ENCODE data around the gene CTIF. TPM values are rescaled to one million over a fixed set of nuclear protein-coding genes. Genes with fewer than 3 reads are reported as not detected.

CTIF gene
- total RNA-seq, 1 donor from 2014 or later = 51.5 TPM

- Mint-ChIP-seq H3K27me3 (ENCODE audit: unreplicated experiment) (peaks cover 5% of the 10 kb centered on the region), H3K4me1 (ENCODE audit: unreplicated experiment) (peaks cover 43% of the 10 kb centered on the region), H3K27ac (ENCODE audit: unreplicated experiment) (no peak overlapping the region), H3K9me3 (ENCODE audit: unreplicated experiment) (no peaks in the 10 kb centered on the region), H3K4me3 (ENCODE audit: unreplicated experiment) (no peak overlapping the region), H3K36me3 (ENCODE audit: low read depth, unreplicated experiment) (peaks cover 9% of the 10 kb centered on the region)
- DNase-seq (ENCODE audit: low spot score) = no peak
- no peak for TF ChIP-seq CTCF (IDR thresholded peaks at IDR 0.05; ENCODE audit: unreplicated experiment)
Measured at GRCh38 chr18:48736321-48737260, 197.8 kb downstream of the CTIF start.

- DNase-seq (ENCODE audit: low spot score) = no peak
- peaks cover 4% of the 10 kb centered on the region for H3K27me3 Mint-ChIP-seq (ENCODE audit: unreplicated experiment)
- peaks cover 27% of the 10 kb centered on the region for H3K4me1 Mint-ChIP-seq (ENCODE audit: unreplicated experiment)
- H3K36me3 Mint-ChIP-seq (ENCODE audit: low read depth, unreplicated experiment) = peaks cover 9% of the 10 kb centered on the region
- no peaks in the 10 kb centered on the region for H3K9me3 Mint-ChIP-seq (ENCODE audit: unreplicated experiment)
- H3K4me3 Mint-ChIP-seq (ENCODE audit: unreplicated experiment) = no peak overlapping the region
- TF ChIP-seq CTCF (IDR thresholded peaks at IDR 0.05; ENCODE audit: unreplicated experiment) = no peak
- no peak overlapping the region for H3K27ac Mint-ChIP-seq (ENCODE audit: unreplicated experiment)
Measured at GRCh38 chr18:48739266-48740067, 200.6 kb downstream of the CTIF start.

- Mint-ChIP-seq H3K36me3 (ENCODE audit: low read depth, unreplicated experiment) (peaks cover 7% of the 10 kb centered on the region), H3K9me3 (ENCODE audit: unreplicated experiment) (no peaks in the 10 kb centered on the region), H3K27me3 (ENCODE audit: unreplicated experiment) (peaks cover 4% of the 10 kb centered on the region), H3K4me1 (ENCODE audit: unreplicated experiment) (peaks cover 22% of the 10 kb centered on the region), H3K4me3 (ENCODE audit: unreplicated experiment) (no peak overlapping the region), H3K27ac (ENCODE audit: unreplicated experiment) (peak overlapping the region; percentile 61)
- no peak for DNase-seq (ENCODE audit: low spot score)
- no peak for TF ChIP-seq CTCF (IDR thresholded peaks at IDR 0.05; ENCODE audit: unreplicated experiment)
Measured at GRCh38 chr18:48740068-48740440, 201.2 kb downstream of the CTIF start.

GRCh38 chr18:48740851-48741485 is 202.1 kb downstream of the CTIF start:
- H3K4me3 Mint-ChIP-seq (ENCODE audit: unreplicated experiment) = no peak overlapping the region
- no peak overlapping the region for H3K27ac Mint-ChIP-seq (ENCODE audit: unreplicated experiment)
- H3K27me3 Mint-ChIP-seq (ENCODE audit: unreplicated experiment) = peaks cover 4% of the 10 kb centered on the region

More at GRCh38 chr18:48740851-48741485, 202.1 kb downstream of the CTIF start:
- peaks cover 5% of the 10 kb centered on the region for H3K36me3 Mint-ChIP-seq (ENCODE audit: low read depth, unreplicated experiment)
- peaks cover 14% of the 10 kb centered on the region for H3K4me1 Mint-ChIP-seq (ENCODE audit: unreplicated experiment)
- DNase-seq (ENCODE audit: low spot score) = no peak
- H3K9me3 Mint-ChIP-seq (ENCODE audit: unreplicated experiment) = no peaks in the 10 kb centered on the region
- no peak for TF ChIP-seq CTCF (IDR thresholded peaks at IDR 0.05; ENCODE audit: unreplicated experiment)
